ENCODE measurements around the gene FAF1.
A peak's percentile ranks its signal among the peaks of the same experiment; 100 is the strongest.

Gene FAF1

GRCh38 chr1:50422946-50423669 is 537.0 kb downstream of the FAF1 start, which contains the start of gene DMRTA2:
Gene DMRTA2 (minus strand): TSS chr1:50423443. CDS start chr1:50421536, 1,907 bp downstream.
- peak; percentile 96 for DNase-seq

DNA sequence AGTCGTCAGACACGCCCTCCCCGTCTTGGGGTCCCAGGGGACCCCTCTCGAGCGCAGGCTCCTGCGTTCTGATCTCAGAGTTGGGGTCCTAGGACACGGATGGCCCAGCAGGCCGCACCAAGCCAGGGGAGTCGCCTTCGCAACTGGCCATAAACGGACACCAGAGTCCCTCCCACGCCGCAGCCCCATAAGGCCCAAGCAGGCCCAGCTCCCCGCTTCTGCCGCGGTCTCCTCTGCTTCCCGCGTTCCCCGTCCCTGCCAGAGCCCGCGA is 537.5 kb downstream of the FAF1 start:
- DNase-seq, result no peak

- no peak for DNase-seq
Measured at GRCh38 chr1:50421768-50422674, 538.0 kb downstream of the FAF1 start.

- no peak for DNase-seq
Measured at GRCh38 chr1:50421366-50421748, 538.7 kb downstream of the FAF1 start.

DNA sequence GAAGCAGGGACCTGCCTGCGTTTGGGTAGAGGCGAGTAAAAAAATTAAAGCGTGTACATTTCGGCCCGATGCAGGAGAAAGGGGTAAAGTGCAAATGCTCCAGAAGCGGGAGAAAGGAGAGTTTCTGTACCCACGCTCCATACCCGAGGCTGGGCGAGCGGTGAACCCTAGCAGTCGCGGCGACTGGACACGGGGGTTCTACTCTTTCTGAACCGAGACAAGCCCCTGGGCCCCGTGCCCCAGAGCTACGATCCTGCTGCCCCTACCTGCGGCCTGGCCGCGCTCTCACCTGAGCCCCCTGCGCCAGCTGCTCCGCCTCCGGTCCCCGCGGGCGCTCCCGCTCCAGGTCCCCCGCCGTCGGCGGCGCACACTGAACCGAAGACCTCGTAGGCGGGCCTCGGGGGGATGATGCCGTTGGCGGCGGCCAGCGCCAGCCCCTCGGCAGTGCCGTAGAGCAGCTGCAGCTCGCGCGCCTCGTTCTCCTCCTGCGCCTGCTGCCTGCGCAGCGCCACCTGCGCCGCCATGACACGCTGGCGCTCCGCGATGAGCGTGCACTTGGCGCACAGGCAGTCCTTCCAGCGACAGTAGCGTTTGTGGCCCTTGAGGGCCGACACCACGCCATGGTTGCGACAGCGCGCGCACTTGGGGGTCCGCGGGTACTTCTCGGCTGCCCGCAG is 539.2 kb downstream of the FAF1 start:
- no peak for DNase-seq

DNA sequence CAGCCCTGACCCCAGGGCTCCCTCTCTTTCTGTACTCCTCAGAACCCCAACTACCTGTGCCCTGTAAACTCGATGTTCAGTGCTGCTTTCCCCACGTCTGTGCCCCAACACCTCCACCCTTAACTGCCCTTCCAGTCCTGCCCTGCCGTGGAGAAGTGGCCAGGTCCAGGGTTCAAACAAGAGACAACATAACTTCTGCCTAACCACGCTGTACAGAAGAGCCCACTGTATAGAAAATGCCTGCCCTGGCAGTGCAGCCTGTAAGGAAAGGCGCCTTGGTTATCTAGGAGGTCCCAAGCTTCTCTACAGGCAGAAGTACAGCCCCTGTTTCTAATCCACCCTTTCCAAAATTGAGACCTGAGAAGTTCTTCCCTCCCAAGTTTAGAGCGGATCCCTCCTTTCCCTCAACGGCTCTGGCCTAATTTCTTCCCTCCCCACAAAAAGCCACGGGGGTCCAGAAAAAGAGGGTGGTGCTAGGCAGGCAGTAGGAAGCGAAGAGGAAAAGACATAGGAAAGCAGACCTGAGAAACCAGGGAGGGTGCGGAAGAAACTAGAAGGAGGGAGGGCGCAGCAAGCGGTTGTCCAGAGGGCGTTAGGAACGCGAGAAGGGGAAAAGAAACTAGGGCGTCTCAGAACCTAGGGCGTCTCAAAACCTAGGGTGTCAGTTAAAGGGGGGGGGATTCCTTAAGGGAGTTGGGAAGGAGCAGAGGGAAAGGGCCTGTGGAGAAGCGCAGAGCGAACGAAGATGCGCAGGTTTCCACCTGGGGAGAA is 540.0 kb downstream of the FAF1 start:
- DNase-seq, result no peak

GRCh38 chr1:50419192-50419906 is 540.7 kb downstream of the FAF1 start:
- DNase-seq, result no peak

DNA sequence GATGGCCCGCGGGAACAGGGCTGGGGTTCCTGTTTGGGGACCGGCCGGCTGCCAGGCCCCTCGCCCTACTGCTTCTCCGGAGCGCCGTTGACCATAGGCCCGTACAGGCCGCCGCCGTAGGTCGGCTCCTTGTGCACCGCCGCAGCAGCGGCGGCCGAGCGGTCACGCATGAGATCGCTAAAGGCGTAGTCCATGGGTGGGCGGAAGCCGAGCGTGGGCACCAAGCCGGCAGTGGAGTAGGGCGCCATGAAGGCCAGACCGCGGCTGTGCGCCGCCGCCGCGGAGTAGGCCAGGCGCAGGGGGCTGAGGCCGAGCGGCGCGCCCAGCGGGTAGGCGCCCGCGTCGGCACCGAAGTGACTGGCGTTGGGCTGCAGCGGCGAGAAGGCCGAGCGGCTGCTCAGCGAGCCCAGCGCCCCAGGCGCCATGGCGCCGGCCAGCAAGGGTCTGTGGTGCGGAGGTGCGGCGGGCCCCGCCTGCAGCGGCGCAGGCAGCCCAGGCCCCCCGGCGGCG is 541.4 kb downstream of the FAF1 start:
- DNase-seq, result no peak

DNA sequence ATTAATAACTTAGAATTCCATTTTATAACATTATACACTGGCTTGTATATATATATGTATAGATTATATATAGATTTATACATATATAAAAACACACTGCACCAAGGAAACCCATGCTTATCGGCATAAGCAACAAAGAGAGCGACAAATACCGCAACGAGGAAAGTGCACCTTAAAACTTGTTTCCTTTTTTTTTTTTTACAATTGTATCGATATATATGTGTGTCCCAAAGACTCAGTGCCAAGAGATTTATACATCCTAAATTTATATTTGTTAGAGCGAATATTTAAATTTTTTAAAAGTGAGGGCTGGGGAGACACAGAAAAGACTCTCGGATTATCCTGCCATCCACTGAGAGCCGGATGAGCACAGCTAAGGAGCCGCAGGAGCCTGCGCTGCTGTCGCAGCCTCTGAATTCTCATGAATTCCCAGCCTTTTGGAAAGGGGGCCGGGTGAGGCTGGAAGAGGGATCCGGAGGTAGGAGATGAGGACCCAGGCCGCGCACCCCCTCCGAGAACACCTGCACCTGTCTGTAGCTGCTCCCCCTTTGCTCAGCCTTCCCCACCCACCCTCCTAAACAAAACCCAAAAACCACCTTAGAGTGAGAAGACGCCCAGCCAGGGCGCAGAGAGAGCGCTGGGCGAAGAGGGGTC is 542.0 kb downstream of the FAF1 start:
- DNase-seq, result no peak

GRCh38 chr1:50417507-50417906 is 542.6 kb downstream of the FAF1 start:
- no peak for DNase-seq

GRCh38 chr1:50416553-50417453 is 543.3 kb downstream of the FAF1 start:
- DNase-seq, result no peak

GRCh38 chr1:50416150-50416527 is 543.9 kb downstream of the FAF1 start:
- no peak for DNase-seq

GRCh38 chr1:50415235-50416149 is 544.6 kb downstream of the FAF1 start:
- no peak for DNase-seq

DNA sequence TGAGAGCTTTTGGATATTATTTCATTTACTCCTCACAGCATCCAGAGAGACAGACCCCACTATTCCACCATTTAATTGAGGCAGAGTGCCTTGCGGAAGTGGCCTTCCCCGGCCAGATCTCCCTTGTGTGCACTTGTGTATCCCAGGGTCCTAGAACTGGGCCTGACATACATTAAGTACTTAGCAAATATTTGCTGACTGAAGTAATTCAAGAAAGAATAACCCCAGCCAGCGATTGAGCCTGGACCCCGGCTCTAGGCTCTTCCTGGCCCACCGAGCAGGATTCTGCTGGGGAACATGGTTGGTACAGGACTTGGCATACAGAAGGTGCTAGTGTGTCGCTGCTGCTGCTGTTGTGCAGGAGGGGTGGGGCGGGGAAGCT is 545.2 kb downstream of the FAF1 start:
- DNase-seq, result no peak

- no peak for DNase-seq
Measured at GRCh38 chr1:50412813-50413476, 547.1 kb downstream of the FAF1 start.

- DNase-seq, result no peak
Measured at GRCh38 chr1:50405814-50406213, 554.3 kb downstream of the FAF1 start.

GRCh38 chr1:50393522-50394120 is 566.4 kb downstream of the FAF1 start:
- DNase-seq, result no peak
